GM18505 (cell line): Measurements from ENCODE around the gene FOXJ3.

Experiments
- ATAC-seq: cut with Tn5 transposase; IDR thresholded peaks from one replicate; pipeline ENCODE4 v1.9.1; 2021; ENCODE audit not compliant: unreplicated experiment
- POLR2A ChIP-seq: IDR thresholded peaks from 4 replicates; pipeline ENCODE4 v1.6.1; 2011; ENCODE audit warnings: borderline replicate concordance; ENCODE audit not compliant: insufficient read depth, insufficient read length; ENCODE audit errors: extremely low read depth

FOXJ3 gene

GRCh38 chr1:42162181-42162580, 172.9 kb downstream of the FOXJ3 start:
- TF ChIP-seq POLR2A, result no peak
- no peak for ATAC-seq

GRCh38 chr1:42158189-42158588, 176.8 kb downstream of the FOXJ3 start:
- TF ChIP-seq POLR2A, result no peak

GRCh38 chr1:42157667-42158066, 177.4 kb downstream of the FOXJ3 start:
- TF ChIP-seq POLR2A, result no peak
- ATAC-seq, result no peak

More at GRCh38 chr1:42158189-42158588, 176.8 kb downstream of the FOXJ3 start:
- ATAC-seq, result no peak

- no peak for ATAC-seq
- no peak for TF ChIP-seq POLR2A
These were observed 179.7 kb downstream of the FOXJ3 start for GRCh38 chr1:42155362-42155761.

- no peak for ATAC-seq
- no peak for TF ChIP-seq POLR2A
These were observed 180.3 kb downstream of the FOXJ3 start for GRCh38 chr1:42154685-42155084.

- no peak for TF ChIP-seq POLR2A
- no peak for ATAC-seq
These were observed 181.4 kb downstream of the FOXJ3 start for GRCh38 chr1:42153624-42154023.

GRCh38 chr1:42152907-42153600, 182.0 kb downstream of the FOXJ3 start, which contains the start of gene GUCA2B:
Gene GUCA2B, plus strand, starts transcription at chr1:42153410. Its CDS starts 41 bp downstream, at chr1:42153451.
- TF ChIP-seq POLR2A, result no peak
- no peak for ATAC-seq

- ATAC-seq, result no peak
- TF ChIP-seq POLR2A, result no peak
These were observed 182.9 kb downstream of the FOXJ3 start for GRCh38 chr1:42152119-42152518.

GRCh38 chr1:42150651-42151050, 184.4 kb downstream of the FOXJ3 start:
- no peak for TF ChIP-seq POLR2A
- no peak for ATAC-seq

GRCh38 chr1:42148166-42148565, 186.9 kb downstream of the FOXJ3 start:
- no peak for TF ChIP-seq POLR2A
- ATAC-seq, result no peak

GRCh38 chr1:42146626-42147320, 188.3 kb downstream of the FOXJ3 start:
- ATAC-seq, result no peak
- TF ChIP-seq POLR2A, result no peak

- ATAC-seq, result no peak
- TF ChIP-seq POLR2A, result no peak
These were observed 189.0 kb downstream of the FOXJ3 start for GRCh38 chr1:42145764-42146625.

- TF ChIP-seq POLR2A, result no peak
- no peak for ATAC-seq
These were observed 189.7 kb downstream of the FOXJ3 start for GRCh38 chr1:42145389-42145716.

- ATAC-seq, result no peak
These were observed 190.2 kb downstream of the FOXJ3 start for GRCh38 chr1:42144711-42145388.

More at GRCh38 chr1:42144711-42145388, 190.2 kb downstream of the FOXJ3 start:
- TF ChIP-seq POLR2A, result no peak
